Ectodermal cell (in vitro differentiated cells): ENCODE results near the gene ACAN.
"Not testable (repeated sequence)": the region's sequence is repeated elsewhere in the genome, so short reads cannot be mapped to it uniquely, and the experiment has no call there.

Source experiments
- H3K27ac ChIP-seq: 2 replicates; pipeline ENCODE4 v1.7.0; 2013; ENCODE audit warnings: mild to moderate bottlenecking, low read depth, low read length; ENCODE audit not compliant: insufficient read depth, poor library complexity, severe bottlenecking
- H3K27me3 ChIP-seq: 2 replicates; pipeline ENCODE4 v1.7.0; 2013; ENCODE audit warnings: mild to moderate bottlenecking, low read length; ENCODE audit not compliant: insufficient read depth, control insufficient read depth, poor library complexity, severe bottlenecking
- H3K36me3 ChIP-seq: one replicate; pipeline ENCODE4 v1.7.0; 2013; ENCODE audit warnings: low read length; ENCODE audit not compliant: control insufficient read depth, insufficient read depth
- H3K4me1 ChIP-seq: one replicate; pipeline ENCODE4 v1.7.0; 2013; ENCODE audit warnings: low read length; ENCODE audit not compliant: control insufficient read depth, insufficient read depth
- H3K4me3 ChIP-seq: 2 replicates; pipeline ENCODE4 v1.7.0; 2013; ENCODE audit warnings: low read depth, low read length, control low read depth; ENCODE audit not compliant: insufficient read depth
- H3K9me3 ChIP-seq: 2 replicates; pipeline ENCODE4 v1.7.0; 2013; ENCODE audit warnings: mild to moderate bottlenecking, low read length, moderate library complexity; ENCODE audit not compliant: control insufficient read depth
- WGBS, 2 experiments: methylation state at CpG; one replicate each; pipeline ENCODE4 v1.1.7; 2013; ENCODE audit warnings: missing lambda C conversion rate in 2 of 2; 5-methylcytosine and 5-hydroxymethylcytosine counted together

ACAN gene

GRCh38 chr15:88912500-88912921, 109.3 kb downstream of the ACAN start:
- Histone ChIP-seq H3K9me3 (no peaks in the 10 kb centered on the region), H3K27me3 (no peaks in the 10 kb centered on the region), H3K4me1 (peaks cover 11% of the 10 kb centered on the region), H3K36me3 (peaks cover 6% of the 10 kb centered on the region), H3K4me3 (peak overlapping the region; percentile 60), H3K27ac (peak overlapping the region; percentile 69)
- WGBS, 2 experiments: 1% methylated on average over 20 of the region's 20 CpGs

DNA sequence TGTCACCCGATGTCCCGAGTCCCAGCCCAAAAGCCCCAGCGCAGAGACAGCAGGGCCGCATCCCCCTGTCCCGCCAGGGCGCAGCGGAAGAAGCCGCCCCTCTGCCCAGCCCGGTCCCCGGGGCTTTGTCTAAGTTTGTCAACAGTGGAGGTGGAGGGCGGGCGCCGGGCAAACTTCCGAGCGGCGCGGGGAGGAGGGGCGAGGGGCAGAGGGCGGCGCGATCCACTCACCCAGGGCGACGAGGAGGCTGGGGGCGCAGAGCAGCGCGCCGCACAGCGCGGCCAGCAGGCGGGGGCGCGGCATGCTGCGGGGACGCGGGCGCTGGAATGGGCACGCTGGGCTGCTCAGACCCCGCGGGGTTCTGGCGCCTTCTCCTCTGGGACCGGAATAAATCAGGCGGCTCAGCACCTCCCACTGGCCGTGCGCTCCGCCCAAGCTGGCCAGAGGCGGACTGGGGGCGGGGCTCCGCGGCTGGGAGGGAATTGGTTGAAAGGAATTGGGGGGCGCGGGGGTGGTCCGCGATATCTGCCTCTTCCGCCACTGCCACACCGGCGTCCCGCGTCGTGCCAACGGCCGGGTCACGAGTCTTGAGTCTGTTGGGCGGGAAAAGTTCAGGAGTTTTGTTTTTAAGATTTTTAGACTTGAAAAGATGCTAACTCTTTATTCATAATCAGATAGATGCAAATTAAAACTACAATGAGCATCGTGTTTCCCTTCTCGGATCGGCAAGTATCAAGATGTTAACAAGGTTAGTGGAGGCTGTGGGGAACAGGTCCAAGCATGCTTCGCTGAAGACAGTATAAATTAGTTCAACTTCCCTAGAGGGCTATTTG, 110.0 kb downstream of the ACAN start, which contains the start of gene MFGE8:
Gene MFGE8, minus strand, starts transcription at position 363 of the 833 bp plus-strand sequence. Its CDS starts 60 bp downstream, at position 303.
- Histone ChIP-seq H3K27ac (peak within 1 kb of the TSS; percentile 69), H3K4me3 (peak within 1 kb of the TSS; percentile 60), H3K27me3 (no peaks in the 10 kb centered on the region), H3K4me1 (peaks cover 11% of the 10 kb centered on the region), H3K36me3 (peaks cover 6% of the 10 kb centered on the region), H3K9me3 (no peaks in the 10 kb centered on the region)
- 1% methylated on average over 67 of the region's 67 CpGs for WGBS, 2 experiments

DNA sequence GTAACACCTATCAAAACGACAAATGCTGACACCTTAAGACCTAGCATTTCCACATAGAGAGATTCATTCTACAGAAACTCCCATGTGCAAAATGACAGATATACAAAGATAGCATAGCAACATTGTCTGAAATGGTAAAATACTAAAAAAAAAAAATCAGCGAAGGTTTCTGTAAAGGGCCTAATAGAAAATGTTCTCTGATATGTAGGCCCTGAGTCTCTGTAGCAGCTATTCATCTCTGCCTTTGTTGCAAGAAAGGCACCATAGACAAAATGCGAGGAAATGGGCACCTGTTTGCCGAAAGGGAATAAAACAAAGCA, 110.6 kb downstream of the ACAN start:
- 74 to 76% methylated on average over 4 of the region's 4 CpGs for WGBS, 2 experiments
- H3K9me3 ChIP-seq: no peaks in the 10 kb centered on the region
- no peaks in the 10 kb centered on the region for H3K27me3 ChIP-seq
- H3K4me3 ChIP-seq: peak overlapping the region; percentile 60
- peaks cover 11% of the 10 kb centered on the region for H3K4me1 ChIP-seq
- H3K36me3 ChIP-seq: peaks cover 3% of the 10 kb centered on the region
- no peak overlapping the region for H3K27ac ChIP-seq

GRCh38 chr15:88915354-88915753, 112.1 kb downstream of the ACAN start:
- WGBS, 2 experiments: 93% methylated on average over 9 of the region's 10 CpGs
- H3K27ac ChIP-seq: no peak overlapping the region
- no peaks in the 10 kb centered on the region for H3K36me3 ChIP-seq
- H3K4me1 ChIP-seq: peaks cover 11% of the 10 kb centered on the region
- H3K9me3 ChIP-seq: no peaks in the 10 kb centered on the region
- no peaks in the 10 kb centered on the region for H3K27me3 ChIP-seq
- no peak overlapping the region for H3K4me3 ChIP-seq

- Histone ChIP-seq H3K4me1 (peaks cover 4% of the 10 kb centered on the region), H3K9me3 (no peaks in the 10 kb centered on the region), H3K4me3 (no peak overlapping the region), H3K27me3 (no peaks in the 10 kb centered on the region), H3K36me3 (no peaks in the 10 kb centered on the region), H3K27ac (no peak overlapping the region)
- 95 to 99% methylated on average over 5 of the region's 5 CpGs for WGBS, 2 experiments
Observed at GRCh38 chr15:88917760-88918159, 114.5 kb downstream of the ACAN start.

- Histone ChIP-seq H3K27ac (no peak overlapping the region), H3K9me3 (no peaks in the 10 kb centered on the region), H3K27me3 (no peaks in the 10 kb centered on the region), H3K36me3 (no peaks in the 10 kb centered on the region), H3K4me3 (no peak overlapping the region), H3K4me1 (no peaks in the 10 kb centered on the region)
- 89 to 93% methylated on average over 4 of the region's 4 CpGs for WGBS, 2 experiments
Observed at GRCh38 chr15:88918738-88919137, 115.5 kb downstream of the ACAN start.

DNA sequence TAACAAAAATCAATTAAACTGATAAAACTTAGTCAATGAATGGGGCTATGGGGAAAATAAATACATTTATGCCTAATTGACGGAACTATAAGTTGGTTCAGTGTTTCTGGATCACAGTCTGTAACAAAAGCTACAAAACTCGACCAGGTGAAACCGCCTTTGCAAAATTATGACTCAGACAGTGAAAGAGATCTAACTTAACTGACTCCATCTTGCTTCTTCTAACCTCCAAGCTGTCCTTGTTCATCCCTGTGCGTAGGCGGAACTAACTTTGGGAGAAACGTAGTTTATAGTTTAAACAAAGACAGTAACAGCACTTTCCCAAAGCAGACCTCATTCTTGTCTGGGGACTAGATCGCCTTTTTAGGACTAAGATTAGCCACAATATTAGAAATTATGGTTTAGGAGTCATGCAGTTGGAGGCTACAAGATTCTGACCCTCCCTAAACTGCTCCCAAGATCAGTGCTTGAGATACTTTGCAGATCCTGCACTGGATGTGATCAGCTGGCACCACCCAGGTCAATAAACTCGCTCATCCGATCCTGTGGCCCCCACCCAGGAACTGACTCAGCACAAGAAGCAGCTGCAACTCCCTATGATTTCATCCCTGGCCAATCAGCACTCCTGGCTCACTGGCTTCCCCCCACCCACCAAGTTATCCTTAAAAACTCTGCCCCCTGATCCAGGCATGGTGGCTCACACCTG, 117.1 kb downstream of the ACAN start:
- H3K27me3 ChIP-seq: no peaks in the 10 kb centered on the region
- 91 to 94% methylated on average over 9 of the region's 9 CpGs for WGBS, 2 experiments
- H3K27ac ChIP-seq: no peak overlapping the region
- H3K36me3 ChIP-seq: no peaks in the 10 kb centered on the region
- H3K9me3 ChIP-seq: no peaks in the 10 kb centered on the region
- no peaks in the 10 kb centered on the region for H3K4me1 ChIP-seq
- no peak overlapping the region for H3K4me3 ChIP-seq

- not testable (repeated sequence) for H3K4me3 ChIP-seq, H3K36me3 ChIP-seq, H3K27ac ChIP-seq, H3K9me3 ChIP-seq, H3K4me1 ChIP-seq, H3K27me3 ChIP-seq
- WGBS, 2 experiments: 94 to 98% methylated on average over 11 to 12 of the region's 12 CpGs
Observed at GRCh38 chr15:88920892-88921435, 117.7 kb downstream of the ACAN start.
